GM10266 (cell line): ENCODE results near the gene EEF1AKMT3.

Experiments
- DNase-seq: peaks from one replicate; pipeline ENCODE4 v3.0.0; 2012; ENCODE audit errors: extremely low spot score
- CTCF ChIP-seq: IDR thresholded peaks from 2 replicates; pipeline ENCODE4 v1.5.1; 2012; ENCODE audit warnings: mild to moderate bottlenecking, low read depth; ENCODE audit not compliant: control insufficient read depth, insufficient read depth; ENCODE audit errors: missing control alignments

The EEF1AKMT3 gene

DNA sequence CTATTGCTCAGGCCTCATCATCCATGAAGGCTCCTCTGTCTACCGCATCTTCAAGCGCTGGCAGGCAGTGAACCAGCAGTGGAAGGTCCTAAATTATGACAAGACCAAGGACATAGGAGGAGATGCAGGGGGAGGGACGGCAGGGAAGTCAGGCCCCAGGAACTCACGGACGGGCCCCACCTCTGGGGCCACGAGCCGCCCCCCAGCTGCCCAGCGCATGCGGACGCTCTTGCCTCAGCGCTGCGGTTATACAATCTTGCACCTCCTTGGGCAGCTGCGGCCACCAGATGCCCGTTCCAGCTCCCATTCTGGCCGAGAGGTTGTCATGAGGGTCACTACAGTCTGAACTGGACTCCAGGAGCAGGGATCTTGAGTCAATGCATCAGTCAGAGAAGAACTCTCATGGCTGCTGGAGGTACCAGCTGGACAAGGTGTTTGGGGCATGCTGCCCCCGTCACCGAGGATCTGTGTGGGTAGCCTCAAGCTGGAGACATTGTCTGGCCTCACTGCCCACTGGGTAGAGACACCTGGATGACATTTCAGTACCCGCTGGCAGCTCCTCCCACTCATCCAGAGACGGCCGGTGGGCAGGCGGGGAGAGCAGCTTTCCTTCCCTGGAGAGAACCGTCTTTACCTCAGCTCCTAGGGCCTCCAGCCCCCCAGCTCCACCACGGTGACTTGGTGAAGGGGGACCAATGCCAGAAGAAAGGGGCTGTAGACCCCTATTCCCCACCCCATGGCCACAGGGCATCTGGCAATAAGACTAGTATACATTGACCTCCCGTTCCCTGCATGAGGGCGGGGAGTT is 13.7 kb upstream of the EEF1AKMT3 start:
- no peak for TF ChIP-seq CTCF

GRCh38 chr12:57759360-57759980 is 12.9 kb upstream of the EEF1AKMT3 start:
- no peak for DNase-seq

More for the DNA sequence above, 13.7 kb upstream of the EEF1AKMT3 start:
- no peak for DNase-seq

DNA sequence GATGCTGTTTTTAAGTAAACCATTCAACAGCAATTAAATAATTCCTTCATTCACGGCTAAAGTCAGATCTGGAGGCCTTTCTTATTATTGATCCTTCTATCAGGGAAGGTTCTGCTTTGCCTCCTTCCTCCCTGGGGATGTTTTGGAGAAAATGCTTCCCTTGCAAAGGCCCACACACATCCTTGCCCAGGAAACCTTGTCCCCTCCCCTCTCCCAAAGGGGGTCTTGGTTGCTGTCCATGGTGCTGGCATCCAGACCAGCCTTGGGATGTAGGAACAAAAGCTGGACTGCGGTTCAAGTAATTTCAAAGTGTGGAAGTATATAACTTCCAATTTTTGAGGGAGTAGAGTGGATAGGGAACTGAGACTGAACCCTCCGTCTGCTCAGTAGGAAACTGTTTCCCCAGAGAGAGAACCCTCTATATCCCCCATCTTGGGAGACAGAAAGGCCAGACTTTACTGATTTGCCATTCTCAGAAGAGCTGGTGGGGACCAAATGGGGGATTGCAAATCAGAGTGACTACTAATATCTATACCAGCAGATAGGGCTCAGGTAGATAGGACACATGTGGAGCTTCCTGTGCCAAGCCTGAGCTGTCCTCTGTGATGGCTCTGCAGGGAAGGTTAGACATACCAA is 11.9 kb upstream of the EEF1AKMT3 start:
- TF ChIP-seq CTCF, result no peak
- DNase-seq, result no peak

More at GRCh38 chr12:57759360-57759980, 12.9 kb upstream of the EEF1AKMT3 start:
- peak; percentile 56 for TF ChIP-seq CTCF

- no peak for DNase-seq
- TF ChIP-seq CTCF, result no peak
These were observed 10.9 kb upstream of the EEF1AKMT3 start for GRCh38 chr12:57761391-57761998.

DNA sequence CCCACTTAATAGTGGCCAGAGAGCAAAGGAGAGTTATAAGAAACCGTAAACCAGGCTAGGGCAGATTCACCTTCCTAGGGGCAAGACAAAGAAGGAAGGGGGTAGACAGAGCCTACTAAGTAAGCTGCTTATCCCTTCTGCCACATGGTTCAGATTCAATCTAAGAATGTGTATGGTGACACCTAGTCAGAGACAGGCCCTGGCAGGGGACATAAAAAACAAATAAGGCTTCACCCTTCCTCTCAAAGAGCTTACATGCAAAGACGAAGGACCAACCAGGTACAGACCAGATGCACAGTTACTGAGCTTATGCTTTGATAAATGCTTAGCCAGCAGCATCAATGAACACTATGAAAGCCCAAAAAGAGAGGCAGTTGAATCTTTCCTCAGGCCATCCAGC is 10.0 kb upstream of the EEF1AKMT3 start:
- DNase-seq, result no peak
- TF ChIP-seq CTCF, result no peak

GRCh38 chr12:57763881-57764661 is 8.3 kb upstream of the EEF1AKMT3 start:
- no peak for DNase-seq
- no peak for TF ChIP-seq CTCF
